H1 (cell line): ENCODE data around the gene PRRG3. TPM values are rescaled to one million over a fixed set of nuclear protein-coding genes. Genes with fewer than 3 reads are reported as not detected.

Experiments
- CTBP2 ChIP-seq: IDR thresholded peaks from 2 replicates; pipeline ENCODE4 v1.7.0; 2011; ENCODE audit warnings: borderline replicate concordance, mild to moderate bottlenecking, moderate library complexity, mixed read lengths, low read length; ENCODE audit not compliant: insufficient read depth, insufficient read length
- polyA plus RNA-seq, 7 experiments: library from polyadenylated mRNA; depleted of rRNA in 3 of 7; stranded (reverse) in 5 of 7; unstranded in 2 of 7; fragments of >200 nt in 5 of 7; fragments of 200-250 nt in 2 of 7; gene quantifications; 1 replicate in 5 of 7; 2 replicates in 1 of 7; 4 replicates in 1 of 7; pipeline versions ENCODE4 v1.2.1 to v1.2.3, GENCODE V29; 2011 to 2013; ENCODE audit warnings: missing spikeins in 2 of 7, mixed read lengths in 2 of 7
- total RNA-seq: library from RNA; stranded (reverse); fragmentation: NEBNext Ultra II Directional; extraction: Animal tissue kit (Norgen Biotek cat#: 25700); gene quantifications from 2 replicates; pipeline ENCODE4 v1.2.1, GENCODE V29; 2021
- TF ChIP-seq, protein P1 (sequence below): fragments of 300-600 bp; sonication (generic); IDR thresholded peaks from 2 replicates; pipeline ENCODE4 v1.7.1; 2012; ENCODE audit warnings: low read length, moderate library complexity, mild to moderate bottlenecking, inconsistent platforms; ENCODE audit not compliant: insufficient replicate concordance

The PRRG3 gene
- total and polyA plus RNA-seq, 2 of the 8 experiments (the other 6 are each of a cell fraction or from before 2014, with no cell fraction given) = 4.2 to 5.4 TPM

- TF ChIP-seq, protein P1, sequence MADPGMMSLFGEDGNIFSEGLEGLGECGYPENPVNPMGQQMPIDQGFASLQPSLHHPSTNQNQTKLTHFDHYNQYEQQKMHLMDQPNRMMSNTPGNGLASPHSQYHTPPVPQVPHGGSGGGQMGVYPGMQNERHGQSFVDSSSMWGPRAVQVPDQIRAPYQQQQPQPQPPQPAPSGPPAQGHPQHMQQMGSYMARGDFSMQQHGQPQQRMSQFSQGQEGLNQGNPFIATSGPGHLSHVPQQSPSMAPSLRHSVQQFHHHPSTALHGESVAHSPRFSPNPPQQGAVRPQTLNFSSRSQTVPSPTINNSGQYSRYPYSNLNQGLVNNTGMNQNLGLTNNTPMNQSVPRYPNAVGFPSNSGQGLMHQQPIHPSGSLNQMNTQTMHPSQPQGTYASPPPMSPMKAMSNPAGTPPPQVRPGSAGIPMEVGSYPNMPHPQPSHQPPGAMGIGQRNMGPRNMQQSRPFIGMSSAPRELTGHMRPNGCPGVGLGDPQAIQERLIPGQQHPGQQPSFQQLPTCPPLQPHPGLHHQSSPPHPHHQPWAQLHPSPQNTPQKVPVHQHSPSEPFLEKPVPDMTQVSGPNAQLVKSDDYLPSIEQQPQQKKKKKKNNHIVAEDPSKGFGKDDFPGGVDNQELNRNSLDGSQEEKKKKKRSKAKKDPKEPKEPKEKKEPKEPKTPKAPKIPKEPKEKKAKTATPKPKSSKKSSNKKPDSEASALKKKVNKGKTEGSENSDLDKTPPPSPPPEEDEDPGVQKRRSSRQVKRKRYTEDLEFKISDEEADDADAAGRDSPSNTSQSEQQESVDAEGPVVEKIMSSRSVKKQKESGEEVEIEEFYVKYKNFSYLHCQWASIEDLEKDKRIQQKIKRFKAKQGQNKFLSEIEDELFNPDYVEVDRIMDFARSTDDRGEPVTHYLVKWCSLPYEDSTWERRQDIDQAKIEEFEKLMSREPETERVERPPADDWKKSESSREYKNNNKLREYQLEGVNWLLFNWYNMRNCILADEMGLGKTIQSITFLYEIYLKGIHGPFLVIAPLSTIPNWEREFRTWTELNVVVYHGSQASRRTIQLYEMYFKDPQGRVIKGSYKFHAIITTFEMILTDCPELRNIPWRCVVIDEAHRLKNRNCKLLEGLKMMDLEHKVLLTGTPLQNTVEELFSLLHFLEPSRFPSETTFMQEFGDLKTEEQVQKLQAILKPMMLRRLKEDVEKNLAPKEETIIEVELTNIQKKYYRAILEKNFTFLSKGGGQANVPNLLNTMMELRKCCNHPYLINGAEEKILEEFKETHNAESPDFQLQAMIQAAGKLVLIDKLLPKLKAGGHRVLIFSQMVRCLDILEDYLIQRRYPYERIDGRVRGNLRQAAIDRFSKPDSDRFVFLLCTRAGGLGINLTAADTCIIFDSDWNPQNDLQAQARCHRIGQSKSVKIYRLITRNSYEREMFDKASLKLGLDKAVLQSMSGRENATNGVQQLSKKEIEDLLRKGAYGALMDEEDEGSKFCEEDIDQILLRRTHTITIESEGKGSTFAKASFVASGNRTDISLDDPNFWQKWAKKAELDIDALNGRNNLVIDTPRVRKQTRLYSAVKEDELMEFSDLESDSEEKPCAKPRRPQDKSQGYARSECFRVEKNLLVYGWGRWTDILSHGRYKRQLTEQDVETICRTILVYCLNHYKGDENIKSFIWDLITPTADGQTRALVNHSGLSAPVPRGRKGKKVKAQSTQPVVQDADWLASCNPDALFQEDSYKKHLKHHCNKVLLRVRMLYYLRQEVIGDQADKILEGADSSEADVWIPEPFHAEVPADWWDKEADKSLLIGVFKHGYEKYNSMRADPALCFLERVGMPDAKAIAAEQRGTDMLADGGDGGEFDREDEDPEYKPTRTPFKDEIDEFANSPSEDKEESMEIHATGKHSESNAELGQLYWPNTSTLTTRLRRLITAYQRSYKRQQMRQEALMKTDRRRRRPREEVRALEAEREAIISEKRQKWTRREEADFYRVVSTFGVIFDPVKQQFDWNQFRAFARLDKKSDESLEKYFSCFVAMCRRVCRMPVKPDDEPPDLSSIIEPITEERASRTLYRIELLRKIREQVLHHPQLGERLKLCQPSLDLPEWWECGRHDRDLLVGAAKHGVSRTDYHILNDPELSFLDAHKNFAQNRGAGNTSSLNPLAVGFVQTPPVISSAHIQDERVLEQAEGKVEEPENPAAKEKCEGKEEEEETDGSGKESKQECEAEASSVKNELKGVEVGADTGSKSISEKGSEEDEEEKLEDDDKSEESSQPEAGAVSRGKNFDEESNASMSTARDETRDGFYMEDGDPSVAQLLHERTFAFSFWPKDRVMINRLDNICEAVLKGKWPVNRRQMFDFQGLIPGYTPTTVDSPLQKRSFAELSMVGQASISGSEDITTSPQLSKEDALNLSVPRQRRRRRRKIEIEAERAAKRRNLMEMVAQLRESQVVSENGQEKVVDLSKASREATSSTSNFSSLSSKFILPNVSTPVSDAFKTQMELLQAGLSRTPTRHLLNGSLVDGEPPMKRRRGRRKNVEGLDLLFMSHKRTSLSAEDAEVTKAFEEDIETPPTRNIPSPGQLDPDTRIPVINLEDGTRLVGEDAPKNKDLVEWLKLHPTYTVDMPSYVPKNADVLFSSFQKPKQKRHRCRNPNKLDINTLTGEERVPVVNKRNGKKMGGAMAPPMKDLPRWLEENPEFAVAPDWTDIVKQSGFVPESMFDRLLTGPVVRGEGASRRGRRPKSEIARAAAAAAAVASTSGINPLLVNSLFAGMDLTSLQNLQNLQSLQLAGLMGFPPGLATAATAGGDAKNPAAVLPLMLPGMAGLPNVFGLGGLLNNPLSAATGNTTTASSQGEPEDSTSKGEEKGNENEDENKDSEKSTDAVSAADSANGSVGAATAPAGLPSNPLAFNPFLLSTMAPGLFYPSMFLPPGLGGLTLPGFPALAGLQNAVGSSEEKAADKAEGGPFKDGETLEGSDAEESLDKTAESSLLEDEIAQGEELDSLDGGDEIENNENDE = no peak
- no peak for TF ChIP-seq CTBP2
- TF ChIP-seq, all 59 proteins: peak for 0
Observed at GRCh38 chrX:151724563-151725337, 29.5 kb downstream of the PRRG3 start (continued).
